A204.1 (cell line): ENCODE data around the gene UCHL1.
"Not testable (repeated sequence)": the region's sequence is repeated elsewhere in the genome, so short reads cannot be mapped to it uniquely, and the experiment has no call there.

Experiments
- FAIRE-seq: peaks from 2 replicates; lab custom pipeline; 2012; peaks lifted over from hg19 to GRCh38; lab: Jason Lieb, UNC

Gene UCHL1

GRCh38 chr4:41294445-41295062 lies 37.8 kb downstream of the UCHL1 start:
- FAIRE-seq: no peak

- FAIRE-seq: no peak
Measured at GRCh38 chr4:41296995-41297394, 40.3 kb downstream of the UCHL1 start.

GRCh38 chr4:41297832-41298231 lies 41.1 kb downstream of the UCHL1 start:
- FAIRE-seq: no peak

GRCh38 chr4:41299486-41299885 lies 42.8 kb downstream of the UCHL1 start:
- no peak for FAIRE-seq

GRCh38 chr4:41301137-41301536 lies 44.4 kb downstream of the UCHL1 start:
- no peak for FAIRE-seq

GRCh38 chr4:41303372-41304118 lies 46.8 kb downstream of the UCHL1 start:
- FAIRE-seq: no peak

GRCh38 chr4:41304221-41304620 lies 47.5 kb downstream of the UCHL1 start:
- no peak for FAIRE-seq

GRCh38 chr4:41305476-41305875 lies 48.7 kb downstream of the UCHL1 start:
- FAIRE-seq: no peak

- FAIRE-seq: no peak
Measured at GRCh38 chr4:41307638-41308037, 50.9 kb downstream of the UCHL1 start.

- no peak for FAIRE-seq
Measured at GRCh38 chr4:41308398-41308797, 51.7 kb downstream of the UCHL1 start.

- FAIRE-seq: not testable (repeated sequence)
Measured at GRCh38 chr4:41315426-41315825, 58.7 kb downstream of the UCHL1 start.

GRCh38 chr4:41315862-41316261 lies 59.1 kb downstream of the UCHL1 start:
- no peak for FAIRE-seq
